HG03571 (cell line): ENCODE results near the gene RHOJ.
"Not testable (repeated sequence)": the region's sequence is repeated elsewhere in the genome, so short reads cannot be mapped to it uniquely, and the experiment has no call there.

ENCODE experiments used
- ATAC-seq: cut with Tn5 transposase; IDR thresholded peaks from one replicate; pipeline ENCODE4 v1.9.1; 2021; ENCODE audit not compliant: unreplicated experiment

RHOJ gene

DNA sequence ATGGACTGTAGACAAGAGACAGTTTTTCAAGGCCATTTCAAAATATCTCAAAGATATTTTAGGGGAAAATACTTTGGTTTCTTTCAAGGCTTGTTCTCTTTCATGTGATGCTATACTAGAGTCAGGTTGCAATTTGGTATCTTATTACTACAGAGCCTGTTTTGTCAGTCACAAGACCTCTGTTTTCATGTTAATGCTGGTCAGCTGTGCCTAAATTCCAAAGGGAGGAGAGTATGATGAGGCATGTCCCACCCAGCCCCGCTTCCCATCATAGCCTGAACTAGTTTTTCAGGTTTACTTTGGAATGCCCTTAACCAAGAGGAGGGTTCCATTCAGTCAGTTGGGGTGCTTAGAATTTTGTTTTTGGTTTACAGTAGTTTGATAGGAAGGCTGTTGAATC, 61.9 kb downstream of the RHOJ start:
- ATAC-seq: no peak

DNA sequence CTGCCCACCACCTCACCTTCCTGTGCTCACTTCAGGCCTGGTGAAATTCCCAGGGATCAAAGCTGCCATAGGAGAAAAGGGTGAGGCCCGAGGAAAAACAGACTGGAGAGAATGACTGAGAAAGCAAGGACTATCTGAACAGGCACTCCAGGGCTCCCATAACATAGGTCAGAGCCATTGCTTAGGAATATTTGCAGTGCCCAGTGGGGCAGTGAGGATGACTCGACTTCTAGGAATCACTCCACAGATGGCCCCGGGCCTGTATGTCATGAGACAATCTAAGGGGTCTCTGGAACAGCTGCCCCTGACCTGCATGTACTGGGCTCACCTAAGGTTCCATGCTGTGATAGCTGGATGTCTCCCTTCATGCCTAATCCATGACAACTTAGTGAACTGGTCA, 62.9 kb downstream of the RHOJ start:
- no peak for ATAC-seq

DNA sequence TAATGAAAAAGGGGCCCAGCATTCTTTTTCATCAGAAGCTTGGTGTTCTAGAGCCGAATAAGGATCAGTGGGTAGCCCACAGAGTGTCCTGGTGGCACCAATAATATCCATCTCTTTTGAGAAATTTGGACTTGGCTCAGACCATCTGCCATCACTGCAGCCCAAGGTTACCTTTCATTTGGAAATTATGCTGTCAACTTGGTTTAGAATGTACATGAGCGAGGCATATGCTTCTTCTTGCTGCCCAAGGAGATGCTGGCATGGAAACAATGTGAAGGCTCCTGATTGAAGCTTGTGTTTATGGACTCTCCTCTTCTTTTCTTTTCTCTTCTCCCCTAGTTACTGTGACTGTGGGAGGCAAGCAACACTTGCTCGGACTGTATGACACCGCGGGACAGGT, 64.5 kb downstream of the RHOJ start:
- no peak for ATAC-seq

DNA sequence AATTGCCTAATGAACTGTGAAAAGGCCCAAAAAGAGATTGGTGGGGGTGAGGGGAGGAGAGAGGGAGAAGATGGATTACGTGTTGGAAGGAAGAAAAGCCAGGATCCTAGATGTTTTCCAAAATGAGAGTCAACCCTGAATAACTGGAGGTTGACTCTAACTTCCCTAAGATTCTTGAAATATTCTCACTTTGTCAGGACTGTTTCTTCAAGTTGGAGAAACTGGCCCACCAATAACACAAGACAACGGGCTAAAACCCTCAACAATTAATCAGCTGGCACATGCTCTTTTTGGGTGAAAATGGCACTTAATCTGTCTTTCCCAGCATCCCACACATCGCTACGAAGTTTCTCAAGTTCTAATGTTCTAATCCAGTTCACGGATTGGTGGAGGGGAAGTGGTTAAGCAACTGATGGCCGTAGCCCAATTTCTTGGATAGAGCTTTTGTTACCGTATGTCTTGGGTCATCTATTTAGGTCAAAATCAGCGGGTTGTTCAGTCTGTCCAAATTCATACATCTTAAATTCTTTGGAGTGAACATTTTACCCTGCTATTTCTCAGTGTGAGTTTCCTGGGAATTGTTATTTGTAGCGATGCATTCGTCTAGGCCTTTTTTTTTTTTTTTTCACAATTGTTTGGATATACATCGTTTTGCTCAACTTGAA, 65.5 kb downstream of the RHOJ start:
- no peak for ATAC-seq

DNA sequence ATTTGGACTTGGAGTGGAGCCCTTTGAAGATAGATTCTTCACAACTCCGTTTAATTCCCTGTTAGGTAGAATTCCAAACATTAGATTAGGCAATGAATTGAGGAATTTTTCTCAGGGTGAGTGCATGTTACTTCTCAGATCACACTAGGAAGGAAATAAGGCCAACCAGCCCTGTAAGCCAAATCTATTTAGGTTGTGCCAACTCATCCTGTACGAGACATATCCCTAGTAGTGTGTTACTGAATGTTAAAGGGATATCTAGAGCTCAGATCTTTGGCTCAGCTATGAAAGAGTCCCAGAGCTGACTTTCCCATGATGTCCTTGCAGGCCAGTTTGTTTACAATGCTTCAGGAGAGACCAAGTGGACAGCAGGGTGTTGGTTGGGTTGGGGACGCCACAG, 68.9 kb downstream of the RHOJ start:
- no peak for ATAC-seq

DNA sequence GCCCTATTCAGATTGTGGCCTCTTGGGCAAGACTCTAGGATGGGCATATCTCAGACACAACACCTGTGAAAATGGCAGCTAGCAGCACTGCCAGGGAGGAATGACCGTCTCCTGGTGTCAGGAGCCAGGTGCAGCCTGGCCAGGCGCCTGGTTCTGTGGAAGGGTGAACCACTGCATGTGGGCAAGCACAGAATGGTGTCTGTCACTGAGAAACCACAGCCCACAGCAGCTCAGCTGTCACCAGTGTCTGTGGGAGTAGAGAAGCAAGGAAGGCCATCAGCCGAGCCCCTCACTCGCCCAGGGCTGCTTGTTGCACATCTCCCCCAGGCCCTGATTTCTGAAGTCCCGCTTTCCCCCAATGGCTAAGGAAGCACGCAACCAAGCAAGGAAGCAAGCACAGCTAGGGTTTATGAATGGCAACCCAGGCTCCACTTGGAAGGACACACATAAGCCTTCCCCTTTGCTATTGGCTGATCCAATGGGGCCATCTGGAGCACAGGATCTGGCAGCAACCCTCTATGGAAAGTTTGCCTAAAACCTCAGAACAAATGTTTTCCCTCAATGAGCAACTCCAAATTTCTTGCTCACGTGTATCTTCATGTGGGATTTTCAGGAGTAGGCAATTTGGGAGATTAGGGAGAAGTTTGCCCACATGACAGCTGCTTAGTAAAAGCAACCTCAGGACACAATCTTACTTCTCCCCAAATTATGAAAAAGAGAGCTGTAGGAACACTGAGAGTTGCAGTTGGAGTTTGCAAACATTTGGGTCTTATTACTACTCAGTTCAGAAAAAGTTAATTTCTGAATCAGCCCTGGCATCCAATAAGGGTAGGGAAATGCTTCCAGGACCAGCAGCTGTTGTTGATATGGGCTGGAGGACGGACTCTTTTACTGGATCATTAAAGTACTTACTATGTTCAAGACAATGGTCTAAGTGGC, 69.7 kb downstream of the RHOJ start:
- no peak for ATAC-seq

DNA sequence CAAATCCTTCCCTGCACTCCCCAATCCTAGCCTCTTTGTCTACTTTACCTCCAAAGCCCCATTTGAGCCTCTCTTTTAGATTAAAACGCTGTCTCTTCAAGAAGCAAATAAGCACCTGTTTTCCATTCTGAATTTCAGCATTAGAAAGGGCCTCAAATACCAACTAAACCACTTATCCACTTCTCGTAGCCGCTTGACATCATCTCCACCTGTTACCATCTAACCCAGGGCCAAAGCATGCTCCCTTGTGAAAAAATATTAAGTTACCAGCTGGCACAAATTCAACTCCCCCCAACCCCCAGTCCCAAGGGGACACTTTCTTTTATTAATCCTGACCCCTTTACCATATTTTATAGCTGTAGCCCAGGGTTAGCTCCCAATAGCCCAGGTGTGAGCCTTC, 71.4 kb downstream of the RHOJ start:
- no peak for ATAC-seq

DNA sequence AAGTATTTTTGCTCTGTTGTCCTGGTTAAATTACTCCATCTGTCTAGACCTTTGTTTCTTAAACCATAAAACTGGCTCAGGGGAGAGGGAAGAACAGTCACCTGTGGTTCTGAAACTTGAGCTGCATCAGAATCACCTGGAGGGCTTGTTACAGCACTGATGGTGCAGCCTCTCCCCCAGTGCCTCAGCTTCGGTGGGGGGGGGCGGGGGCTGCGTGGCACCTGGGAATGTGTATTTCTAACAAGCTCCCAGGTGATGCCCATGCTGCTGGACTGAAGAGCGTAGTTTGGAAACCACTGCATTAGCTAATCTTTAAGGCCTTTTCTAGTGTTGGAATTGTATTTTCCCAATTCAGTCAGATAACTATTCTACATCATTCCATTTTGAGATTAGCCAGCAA, 71.8 kb downstream of the RHOJ start:
- no peak for ATAC-seq

DNA sequence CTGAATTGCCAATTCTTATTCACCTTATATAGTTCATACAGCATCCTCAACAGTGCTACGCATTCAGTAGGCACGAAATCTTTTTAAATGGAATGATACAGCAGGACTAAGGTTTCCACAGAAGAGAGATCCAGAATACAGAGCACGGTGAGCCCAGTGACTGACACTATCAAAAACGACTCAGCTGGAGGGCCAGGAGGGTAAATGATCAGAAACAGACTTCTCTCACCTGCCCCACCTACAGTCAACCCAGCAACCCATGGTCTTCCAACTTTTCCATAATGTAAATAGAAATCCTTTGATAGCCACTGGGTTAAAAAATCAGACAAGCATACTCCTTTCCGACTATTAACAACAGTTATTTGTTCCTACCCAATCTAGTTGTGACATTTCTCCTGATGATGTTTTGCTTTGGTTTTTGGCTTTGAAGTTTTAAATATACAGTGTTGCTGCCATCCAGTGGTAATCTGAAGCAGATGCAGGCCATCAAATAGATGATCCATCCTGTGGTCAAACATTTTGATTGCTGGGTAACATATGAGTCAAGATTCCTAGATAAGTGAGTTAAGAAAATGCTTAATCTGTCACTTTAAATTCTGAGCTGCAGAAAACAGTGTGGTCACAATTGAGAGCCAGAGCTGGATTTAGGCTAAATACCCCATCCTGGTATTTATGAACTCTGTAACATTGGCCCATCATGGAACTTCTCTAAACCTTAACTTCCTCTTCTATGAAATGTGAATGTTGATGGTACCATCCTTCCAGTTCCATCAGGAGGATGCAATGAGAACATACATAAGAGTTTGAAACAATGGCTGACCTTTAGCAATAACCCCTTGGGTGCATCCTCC, 72.5 kb downstream of the RHOJ start:
- ATAC-seq: no peak

DNA sequence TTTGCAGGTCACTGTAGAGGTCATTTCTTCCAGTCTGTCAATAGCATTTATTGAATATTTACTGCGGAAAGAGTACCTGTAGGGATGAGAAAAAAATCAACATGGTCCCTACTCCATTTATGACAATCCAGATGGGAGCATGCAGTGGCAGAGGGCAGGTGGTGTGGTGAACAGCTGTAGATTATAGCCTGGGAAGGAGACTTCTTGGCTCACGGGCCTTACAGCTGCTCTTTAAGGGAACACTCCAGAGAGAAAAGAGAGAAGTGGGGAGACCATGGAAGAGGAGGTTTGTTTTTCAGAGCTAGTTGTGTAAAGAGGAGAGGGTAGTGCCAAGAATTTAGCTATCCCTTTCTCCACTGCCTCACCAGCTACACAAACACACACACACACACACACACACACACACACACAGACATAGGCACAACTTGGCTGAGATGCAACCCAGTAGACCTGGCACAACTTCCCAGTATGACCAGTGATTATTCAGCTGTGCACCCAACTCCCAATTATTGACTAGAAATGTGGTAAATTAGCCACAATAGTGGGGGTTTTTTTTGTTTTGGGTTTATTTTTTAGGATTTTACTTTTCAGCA, 73.4 kb downstream of the RHOJ start:
- no peak for ATAC-seq

DNA sequence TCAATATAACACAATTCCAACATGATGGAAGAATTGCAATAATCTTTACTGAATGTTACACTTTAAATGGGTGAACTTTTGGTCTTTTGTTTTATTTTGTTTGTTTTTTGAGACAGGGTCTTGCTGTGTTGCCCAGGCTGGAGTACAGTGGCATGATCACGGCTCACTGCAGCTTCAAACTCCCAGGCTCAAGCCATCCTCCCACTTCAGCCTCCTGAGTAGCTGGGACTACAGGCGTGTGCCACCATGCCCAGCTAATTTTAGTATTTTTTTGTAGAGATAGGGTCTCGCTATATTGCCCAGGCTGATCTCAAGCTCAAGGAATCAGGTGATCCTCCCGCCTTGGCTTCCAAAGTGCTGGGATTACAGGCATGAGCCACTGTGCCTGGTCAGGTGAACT, 75.7 kb downstream of the RHOJ start:
- ATAC-seq: not testable (repeated sequence)

DNA sequence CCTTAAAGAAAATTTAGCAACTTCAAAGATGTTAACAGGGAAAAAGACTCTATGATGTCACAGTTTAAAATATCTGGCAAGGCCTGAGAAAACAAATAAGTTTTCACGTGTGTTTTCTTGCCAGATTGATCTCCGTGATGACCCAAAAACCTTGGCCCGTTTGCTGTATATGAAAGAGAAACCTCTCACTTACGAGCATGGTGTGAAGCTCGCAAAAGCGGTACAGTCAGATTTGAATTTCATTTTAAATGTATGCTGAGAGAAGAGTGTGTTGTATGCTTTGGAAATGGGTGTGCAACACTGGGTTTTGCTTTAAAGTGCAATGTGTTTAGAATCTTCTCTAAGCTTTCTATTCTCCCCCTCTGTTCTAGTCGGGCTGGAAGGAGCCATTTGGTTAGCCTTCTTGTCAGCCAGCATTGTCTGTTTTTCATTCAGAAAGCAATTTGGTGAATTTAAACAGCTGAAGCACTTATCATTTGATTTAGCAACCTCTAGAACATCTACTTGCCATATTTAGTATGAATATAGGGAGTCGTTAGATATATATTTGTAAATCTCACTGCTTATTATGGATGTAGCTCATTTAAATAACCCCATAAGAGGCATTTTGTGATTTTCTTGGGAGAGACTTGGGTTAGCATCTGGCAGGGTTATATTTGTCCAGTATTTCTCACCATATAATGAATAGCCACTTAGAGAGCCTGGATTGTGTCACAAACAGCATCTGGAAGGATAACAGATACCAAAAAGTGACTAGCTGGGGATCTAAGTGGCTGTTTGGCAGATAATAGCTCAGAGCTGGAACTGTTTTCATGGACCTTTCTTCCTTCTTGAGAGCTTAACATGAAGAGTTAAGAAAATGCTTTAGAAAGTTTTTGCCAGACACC, 79.0 kb downstream of the RHOJ start:
- no peak for ATAC-seq

DNA sequence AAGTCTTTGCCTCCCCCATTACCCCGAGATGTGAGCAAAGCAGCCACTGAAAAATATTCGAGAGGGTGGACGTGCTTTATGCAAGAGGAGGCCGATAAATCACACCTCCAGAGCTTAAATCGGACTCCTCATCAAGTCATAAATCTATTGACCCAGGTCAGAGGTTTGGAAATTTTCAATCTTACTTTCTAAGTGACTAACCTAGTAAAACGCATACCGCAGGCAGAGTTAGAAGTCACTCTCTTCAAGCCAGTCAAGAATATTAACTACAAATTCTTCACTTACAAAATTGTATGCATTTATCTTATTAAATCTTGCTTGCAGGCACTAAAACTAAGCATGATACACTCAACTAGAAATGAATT, 79.6 kb downstream of the RHOJ start:
- ATAC-seq: no peak

DNA sequence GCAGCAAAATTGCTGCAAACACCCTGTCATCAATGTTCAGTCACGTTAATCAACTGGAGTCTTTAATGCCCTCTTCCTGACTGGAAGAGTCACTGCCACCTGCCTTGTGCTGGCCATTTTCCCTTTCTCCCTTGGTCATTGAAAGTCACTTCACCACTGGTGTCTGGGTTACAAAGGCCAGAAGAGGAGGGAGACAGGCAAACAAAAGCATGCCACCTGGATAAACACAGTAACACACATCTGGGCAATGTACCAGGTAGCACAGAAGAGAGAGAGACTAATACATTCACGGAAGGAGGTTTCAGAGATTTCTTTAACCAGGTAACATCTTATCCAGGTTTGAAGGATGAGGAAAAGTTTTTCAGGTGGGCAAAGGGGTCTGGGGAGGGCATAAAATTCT, 81.8 kb downstream of the RHOJ start:
- ATAC-seq: no peak

DNA sequence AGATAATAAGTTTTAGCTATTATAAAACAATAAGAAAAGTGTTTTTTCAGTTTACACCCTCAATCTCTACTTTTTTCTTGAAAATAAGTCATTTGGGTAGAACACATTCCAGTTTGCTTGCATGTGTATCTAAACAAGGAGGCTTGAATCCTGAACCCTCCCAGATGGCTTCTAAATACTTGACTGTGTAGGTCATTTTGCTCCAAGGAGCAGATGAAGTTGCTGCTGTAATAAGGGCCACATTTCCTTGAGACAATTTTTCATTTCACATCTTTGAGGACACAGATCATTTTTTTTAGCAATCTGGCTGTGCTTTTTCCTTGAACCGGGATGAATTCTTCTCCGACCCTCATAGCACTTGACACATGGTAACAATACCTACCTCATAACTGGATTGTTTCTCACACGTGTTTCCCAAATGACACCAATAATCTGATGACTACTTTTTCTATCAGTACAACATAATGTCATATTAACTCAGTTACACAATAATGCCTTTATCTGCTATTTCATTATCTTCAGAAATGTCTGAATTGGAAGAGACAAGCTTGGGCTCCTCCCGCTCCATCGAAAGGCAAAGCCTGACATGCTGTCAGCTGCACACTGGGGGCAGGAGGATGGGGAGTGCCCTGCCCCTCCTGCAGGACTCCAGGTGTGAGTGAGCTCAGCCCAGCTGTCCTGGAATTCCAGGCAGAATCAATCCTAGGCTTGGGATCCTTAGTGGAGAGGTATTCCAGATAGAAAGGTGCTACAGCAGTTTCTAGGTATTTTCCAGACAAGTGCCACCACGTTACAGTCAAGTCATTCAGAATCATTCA, 83.6 kb downstream of the RHOJ start:
- ATAC-seq: no peak

DNA sequence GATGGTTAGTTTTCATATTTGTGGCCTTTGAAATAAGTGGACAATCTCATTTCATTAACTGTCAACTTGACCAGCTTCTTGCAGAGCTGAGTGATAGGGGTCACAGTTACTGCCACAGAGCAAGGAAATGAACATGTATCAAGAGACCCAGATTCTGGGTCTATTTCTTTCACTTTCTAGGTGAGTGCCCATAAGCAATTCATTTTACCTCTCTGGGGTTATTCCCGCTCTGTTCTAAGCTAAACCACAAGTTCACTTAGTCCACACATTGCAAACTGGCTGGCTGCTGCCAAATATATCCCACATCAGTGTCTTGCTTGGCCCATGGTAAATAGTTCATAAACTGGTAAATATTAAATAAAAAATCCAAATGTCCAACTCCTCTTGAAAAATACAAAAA, 84.6 kb downstream of the RHOJ start:
- ATAC-seq: no peak

DNA sequence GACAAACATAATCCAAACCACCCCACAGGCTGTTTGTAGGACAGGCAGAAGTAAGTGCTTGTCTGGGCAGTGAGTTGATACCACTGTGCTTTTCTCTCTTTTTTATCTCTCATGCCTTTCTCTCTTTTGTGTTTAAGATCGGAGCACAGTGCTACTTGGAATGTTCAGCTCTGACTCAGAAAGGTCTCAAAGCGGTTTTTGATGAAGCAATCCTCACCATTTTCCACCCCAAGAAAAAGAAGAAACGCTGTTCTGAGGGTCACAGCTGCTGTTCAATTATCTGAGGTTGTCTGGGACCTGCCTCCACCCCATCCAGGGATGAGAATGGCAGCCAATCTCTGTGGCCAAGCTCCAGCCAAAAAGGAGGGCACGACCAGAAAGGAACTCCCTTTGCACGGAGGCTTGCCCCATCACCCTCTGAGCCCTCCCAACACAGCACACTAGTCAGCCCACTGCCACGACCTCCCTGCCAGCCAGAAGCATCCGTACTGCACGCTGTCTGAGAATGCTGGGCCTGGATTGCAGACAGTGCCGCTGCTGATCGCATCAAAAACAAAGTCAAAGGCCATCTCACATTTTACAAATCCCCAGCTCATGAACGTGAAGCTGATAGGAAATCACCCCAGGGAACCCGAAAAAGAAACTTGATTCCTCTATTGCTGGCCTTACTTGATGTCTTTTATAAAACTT, 86.6 kb downstream of the RHOJ start:
- ATAC-seq: no peak

DNA sequence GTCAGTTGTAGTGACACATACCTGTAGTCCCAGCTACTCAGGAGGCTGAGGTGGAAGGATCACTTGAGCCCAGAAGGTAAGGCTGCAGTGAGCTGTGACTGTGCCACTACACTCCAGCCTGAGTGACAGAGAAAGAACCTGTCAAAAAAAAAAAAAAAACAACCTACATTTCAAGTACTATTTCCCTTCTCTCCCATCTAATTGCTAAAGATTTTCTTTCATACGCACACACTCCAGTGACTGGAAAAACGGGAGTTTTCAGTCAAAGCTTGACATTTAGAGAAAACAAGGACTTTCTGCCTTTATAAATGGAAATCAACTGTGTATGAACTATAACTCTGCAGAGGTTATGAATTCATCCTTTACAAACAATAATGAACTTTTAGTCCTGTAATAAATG, 88.6 kb downstream of the RHOJ start:
- ATAC-seq: no peak

DNA sequence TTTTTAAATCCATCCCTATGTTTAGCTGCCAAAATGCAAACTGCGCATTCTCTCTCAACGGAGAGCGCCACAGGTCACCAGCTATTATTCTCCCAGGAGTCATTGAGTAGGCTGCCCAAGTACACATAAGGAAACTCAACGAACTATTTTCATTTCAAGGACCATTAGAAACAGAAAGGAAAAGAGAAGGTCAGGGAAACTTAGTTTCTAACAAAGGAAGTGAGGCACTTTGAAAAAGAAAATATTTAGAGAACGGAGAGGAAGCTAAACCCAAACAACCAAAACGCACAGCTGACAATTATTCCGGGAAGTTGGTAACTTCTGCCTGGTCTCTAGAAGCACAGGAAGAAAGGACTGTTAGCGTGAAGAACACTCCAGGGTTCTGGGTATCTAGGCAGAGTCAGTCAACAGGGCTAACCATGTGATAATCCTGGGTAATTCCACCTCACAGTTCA, 91.0 kb downstream of the RHOJ start:
- peak; percentile 58 for ATAC-seq
